GM19372 (cell line): Measurements from ENCODE around the gene CMTM4.
"Not testable (repeated sequence)": the region's sequence is repeated elsewhere in the genome, so short reads cannot be mapped to it uniquely, and the experiment has no call there.

Experiments used
- ATAC-seq: cut with Tn5 transposase; IDR thresholded peaks from one replicate; pipeline ENCODE4 v1.9.1; 2021; ENCODE audit warnings: mild to moderate bottlenecking, low read depth, moderate library complexity; ENCODE audit not compliant: unreplicated experiment

CMTM4 gene

GRCh38 chr16:66677836-66678235 is 18.7 kb downstream of the CMTM4 start:
- no peak for ATAC-seq

DNA sequence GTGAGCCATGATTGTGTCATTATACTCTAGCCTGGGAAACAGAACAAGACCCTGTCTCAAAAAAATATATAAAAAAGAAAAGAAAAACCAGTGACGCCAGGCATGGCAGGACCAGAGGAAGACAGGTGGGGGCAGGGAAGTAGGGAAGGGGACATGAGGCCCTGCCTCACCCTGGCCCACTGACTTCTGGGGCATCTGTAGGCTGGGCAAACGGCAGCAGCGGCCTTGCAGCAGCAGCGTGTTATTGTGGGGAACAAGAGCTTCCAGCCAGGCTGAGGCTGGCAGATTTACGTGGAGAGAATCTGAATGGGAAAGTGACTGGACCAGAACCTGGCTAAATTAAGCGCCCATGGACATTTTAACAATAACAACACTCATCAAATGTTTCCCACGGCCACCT is 19.4 kb downstream of the CMTM4 start:
- ATAC-seq: no peak

GRCh38 chr16:66676599-66676998 is 19.9 kb downstream of the CMTM4 start:
- ATAC-seq: no peak

- ATAC-seq: no peak
These were observed 22.9 kb downstream of the CMTM4 start for GRCh38 chr16:66673691-66674090.

- ATAC-seq: no peak
These were observed 25.7 kb downstream of the CMTM4 start for GRCh38 chr16:66670691-66671388.

DNA sequence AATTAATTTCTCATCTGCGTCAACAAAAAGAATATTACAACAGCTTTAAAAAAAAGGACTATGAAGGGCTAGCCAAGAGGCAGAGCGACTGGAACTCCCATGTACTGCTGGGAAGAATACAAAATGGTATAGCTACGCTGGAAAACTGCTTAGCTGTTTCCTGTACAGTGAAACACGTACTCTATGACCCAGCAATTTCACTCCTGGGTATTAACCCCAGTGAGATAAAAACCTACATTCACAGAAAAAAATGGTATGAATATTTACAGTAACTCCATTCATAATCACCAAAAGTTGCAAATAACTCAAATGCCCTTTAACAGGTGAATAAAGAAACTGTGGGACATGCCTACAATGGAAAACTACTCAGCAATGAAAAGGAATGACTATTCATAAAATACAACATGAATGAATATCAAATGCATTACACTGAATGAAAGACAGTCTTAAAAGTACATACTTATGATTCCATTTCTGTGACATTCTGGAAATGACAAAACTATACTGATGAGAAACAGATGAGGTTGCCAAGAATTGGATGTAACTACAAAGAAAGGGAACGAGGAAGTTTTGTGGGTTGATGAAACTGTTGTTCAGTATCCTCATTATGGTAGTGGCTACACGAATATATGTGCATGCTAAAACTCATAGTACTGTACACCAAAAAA is 27.6 kb downstream of the CMTM4 start:
- no peak for ATAC-seq

DNA sequence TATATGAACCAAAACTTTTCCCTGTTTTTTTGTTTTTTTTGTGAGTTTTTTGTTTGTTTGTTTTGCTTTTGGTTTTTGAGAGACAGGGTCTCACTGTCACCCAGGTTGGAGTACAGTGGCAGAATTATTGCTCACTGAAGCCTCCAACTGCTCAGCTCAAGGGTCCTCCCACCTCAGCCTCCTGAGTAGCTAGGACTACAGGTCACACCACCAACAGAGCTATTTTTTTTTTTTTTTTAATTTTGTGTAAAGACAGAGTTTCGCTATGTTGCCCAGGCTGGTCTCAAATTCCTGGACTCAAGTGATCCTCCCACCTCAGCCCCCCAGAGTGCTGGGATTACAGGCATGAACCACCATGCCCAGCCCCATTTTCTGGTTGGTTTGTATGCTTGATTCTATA is 28.6 kb downstream of the CMTM4 start:
- ATAC-seq: no peak

DNA sequence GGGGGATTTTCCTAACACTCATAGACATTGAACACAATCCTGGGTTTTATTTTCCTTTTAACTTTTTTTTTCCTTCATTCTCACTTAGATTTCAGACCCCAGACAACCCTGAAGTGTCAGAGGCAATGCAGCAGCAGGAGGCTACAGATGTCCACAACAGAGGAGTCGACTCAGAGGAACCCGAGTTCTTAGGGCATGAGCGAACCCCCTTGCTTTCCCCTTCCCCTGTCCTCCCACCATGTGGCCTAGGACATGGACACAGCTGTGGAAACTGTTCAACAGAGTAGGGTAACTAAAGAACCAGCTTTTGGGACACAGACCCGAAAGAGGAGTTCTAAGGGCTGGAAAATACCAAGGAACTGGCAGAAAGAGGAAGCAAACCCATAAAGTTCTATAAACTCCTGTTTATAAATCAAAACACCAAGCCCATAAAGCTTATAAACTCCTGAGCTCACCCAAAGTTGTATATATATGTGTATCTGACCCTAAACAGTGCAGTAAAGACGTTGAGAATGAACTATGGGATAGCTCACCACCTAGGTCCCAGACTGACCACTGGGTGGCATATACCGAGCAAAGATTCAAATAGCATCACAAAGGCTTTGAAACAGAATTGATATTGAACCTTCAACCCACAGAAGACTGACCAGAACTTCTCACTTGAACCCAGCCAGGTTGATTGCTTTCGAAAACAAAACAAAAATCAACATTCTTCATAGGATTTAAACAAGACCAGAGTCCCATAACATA is 33.9 kb downstream of the CMTM4 start:
- ATAC-seq: no peak

DNA sequence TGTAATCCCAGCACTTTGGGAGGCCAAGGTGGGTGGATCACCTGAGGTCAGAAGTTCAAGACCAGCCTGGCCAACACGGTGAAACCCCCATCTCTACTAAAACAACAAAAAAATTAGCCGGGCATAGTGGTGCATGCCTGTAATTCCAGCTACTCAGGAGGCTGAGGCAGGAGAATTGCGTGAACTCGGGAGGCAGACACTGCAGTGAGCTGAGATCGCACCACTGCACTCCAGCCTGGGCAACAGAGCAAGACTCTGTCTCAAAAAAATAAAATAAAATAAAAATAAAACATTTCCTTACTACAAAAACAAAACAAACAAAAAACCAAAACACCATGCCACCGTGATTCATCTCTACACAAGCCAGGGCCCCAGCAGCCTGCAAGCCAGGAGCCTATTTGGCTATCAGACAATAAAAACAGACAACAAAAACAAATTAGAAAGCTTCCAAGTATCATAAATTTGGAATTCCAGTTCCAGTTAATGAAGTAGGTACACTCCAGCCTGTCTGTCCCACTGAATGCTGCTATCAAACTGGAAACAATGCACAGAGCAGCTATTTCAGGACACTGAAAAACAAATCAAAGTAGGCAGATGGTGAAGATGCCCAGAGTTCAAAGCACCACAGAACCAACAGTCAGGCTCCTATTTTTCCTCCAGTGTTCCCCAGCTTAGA is 34.7 kb downstream of the CMTM4 start:
- not testable (repeated sequence) for ATAC-seq

DNA sequence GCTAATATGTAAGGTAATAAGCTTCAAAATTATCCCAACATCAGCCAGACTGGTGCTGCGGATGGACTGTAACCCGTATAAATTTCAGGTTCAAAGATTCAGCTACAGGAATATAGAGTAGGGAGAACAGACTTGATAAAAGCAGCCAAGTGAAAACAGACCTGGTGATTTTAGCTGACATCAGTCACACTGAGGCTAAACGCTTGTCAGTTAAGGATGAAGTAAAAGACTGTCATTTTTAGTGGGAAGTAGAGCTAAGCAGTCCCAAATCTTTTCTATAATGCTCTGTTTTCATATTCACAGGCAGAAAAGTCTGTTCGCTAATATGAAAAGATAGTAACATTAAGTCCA is 35.4 kb downstream of the CMTM4 start:
- ATAC-seq: no peak

DNA sequence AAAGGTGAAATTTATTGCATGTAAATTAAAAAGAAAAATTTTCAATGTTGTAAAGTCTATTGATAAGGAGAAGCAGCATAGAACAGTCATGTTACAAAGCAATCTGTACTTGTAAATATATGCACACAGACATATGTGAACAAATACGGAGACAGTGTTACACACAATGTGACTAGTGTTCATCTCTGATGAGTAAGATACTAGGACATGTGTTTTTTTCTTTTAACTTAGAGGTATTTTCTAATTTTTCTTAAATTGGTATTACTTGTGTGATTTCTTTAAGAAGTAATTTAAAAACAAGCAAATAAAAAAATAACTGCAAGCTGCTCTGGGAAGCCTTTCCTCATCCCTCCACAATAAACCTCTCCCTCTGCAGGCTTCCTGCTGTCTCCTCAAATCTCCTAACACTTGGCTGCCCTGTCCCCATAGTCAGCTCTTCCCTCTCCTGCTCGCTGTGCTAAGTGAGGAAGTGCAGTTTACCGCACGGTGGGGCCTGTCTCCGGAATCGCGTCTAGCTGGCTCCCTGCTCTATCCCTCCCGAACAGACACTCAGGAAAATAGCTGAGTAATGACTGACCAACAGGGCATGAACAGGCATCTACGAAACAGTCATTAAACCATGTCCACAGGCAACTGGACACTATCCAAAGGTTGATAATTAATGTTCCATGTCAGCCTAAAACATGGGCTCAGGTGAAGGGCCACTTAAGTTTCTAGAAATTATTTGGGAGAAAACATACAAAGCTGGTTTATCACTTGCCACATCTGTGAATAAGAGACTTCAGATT is 35.9 kb downstream of the CMTM4 start:
- ATAC-seq: no peak

DNA sequence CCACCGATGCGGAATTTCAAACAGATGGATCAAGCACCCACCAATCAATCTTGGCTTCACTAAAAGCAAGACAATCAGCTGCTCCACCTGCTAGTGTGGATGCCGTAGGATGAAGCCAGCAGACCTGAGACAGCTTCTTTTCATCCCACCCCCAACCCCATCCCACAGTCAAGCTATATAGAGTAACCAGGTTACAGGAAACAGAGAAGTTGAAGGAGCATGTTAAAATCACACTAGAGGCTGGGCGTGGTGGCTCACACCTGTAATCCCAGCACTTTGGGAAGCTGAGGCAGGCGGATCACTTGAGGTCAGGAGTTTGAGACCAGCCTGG is 37.7 kb downstream of the CMTM4 start:
- no peak for ATAC-seq

- no peak for ATAC-seq
These were observed 38.2 kb downstream of the CMTM4 start for GRCh38 chr16:66658143-66658859.

- ATAC-seq: no peak
These were observed 40.0 kb downstream of the CMTM4 start for GRCh38 chr16:66656547-66656946.

DNA sequence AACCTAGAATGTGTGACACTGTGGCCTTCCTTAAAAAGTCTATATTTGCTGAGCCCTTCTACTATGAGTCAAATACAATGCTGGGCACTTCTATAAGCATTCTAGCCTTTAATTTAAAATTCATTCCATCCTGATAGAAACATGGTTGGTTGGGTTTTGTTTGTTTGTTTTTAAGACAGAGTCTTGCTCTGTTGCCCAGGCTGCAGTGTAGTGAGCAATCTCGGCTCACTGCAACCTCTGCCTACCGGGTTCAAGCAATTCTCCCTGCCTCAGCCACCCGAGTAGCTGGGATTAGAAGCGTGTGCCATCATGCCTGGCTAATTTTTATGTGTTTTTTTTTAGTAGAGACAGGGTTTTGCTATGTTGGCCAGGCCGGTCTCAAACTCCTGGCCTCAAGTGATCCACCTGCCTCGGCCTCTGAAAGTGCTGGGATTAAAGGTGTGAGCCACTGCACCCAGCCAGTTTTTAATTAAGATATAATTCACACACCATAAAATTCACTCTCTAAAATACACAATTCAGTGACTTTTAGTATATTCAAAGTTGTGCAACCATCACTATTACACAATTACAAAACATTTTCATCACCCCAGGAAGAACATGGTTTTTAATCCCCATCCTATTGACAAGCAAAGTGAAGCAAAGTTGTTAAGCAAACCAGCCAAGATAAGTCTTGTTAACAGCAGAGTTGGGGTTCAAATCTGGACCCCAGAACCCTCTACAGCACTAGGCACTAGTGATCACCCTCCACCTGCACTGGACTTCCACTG is 42.8 kb downstream of the CMTM4 start:
- no peak for ATAC-seq

DNA sequence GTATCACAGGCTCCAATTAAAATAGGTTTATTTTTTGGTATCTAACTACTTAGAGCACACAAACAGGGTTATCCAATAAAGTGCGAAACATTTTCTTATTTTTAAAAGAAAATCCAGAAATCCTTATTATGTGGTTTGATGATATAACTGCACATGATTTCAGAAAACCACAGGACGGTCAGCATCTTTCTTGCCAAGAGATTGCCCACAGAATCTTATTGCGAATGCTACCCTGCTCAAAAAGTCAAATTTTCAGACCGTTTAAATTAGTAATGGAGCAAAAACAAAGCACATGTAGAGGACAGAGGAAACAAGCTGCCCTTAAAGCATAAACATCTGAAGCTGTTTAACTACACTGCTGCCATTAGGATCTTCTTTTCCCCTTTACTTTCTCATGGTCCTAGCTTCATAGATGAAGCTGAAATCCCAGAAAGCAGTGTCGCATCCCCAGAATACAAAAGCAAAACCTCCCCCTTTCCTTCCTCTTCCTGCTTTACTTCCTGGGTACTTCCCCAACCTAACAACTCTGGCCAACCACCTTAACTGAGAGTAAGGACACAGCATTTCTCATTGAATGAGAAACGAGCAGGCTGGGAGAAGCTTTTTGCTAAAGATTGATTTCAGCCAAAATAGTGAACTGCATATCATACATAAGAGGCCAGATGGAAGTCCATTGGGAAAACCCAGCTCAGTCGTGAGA is 43.7 kb downstream of the CMTM4 start:
- ATAC-seq: no peak

DNA sequence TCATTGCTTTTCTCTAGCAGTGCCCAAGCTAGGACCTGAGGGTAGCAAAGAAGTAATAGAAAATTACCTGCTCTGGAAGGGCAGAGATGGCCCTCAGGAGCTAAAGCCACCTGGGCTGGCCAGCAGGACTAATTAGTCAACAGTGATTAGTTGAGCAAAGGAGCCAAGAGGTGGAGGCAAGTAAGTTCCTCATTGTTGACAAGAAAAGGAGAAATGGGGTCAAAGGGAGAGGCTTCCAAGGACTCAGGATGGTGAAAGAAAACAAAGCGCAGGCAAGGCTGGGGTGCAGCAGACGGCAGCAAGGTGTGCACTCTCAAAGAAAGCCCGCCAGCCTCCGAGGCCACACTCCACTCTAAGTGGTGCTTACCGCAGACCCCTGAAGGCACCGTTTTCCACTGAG is 44.6 kb downstream of the CMTM4 start:
- ATAC-seq: no peak

DNA sequence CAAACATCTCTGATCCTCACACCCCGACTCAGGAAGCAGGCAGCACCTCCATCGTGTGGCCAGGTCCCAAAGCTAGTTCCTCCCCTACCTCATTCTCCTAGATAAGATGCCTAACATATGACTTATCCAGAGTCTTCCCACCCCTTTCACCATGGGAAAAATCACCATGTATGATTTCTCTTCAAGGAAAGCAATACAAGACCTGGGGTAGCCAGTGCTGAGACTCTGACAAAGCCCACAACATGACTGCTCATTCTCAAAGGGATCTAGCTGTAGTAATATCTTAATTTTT is 45.1 kb downstream of the CMTM4 start:
- no peak for ATAC-seq
